22Rv1 (cell line): ENCODE measurements around the gene ICA1.

Experiments used
- ZFX ChIP-seq: fragments of 450-650 bp; IDR thresholded peaks from 2 replicates; pipeline ENCODE4 v1.6.1; 2017; ENCODE audit warnings: antibody characterized with exemption, borderline replicate concordance
- TF ChIP-seq, protein P1 (sequence below): fragments of 450-650 bp; IDR thresholded peaks from 2 replicates; pipeline ENCODE4 v1.5.1; 2017; ENCODE audit warnings: mild to moderate bottlenecking

DNA sequence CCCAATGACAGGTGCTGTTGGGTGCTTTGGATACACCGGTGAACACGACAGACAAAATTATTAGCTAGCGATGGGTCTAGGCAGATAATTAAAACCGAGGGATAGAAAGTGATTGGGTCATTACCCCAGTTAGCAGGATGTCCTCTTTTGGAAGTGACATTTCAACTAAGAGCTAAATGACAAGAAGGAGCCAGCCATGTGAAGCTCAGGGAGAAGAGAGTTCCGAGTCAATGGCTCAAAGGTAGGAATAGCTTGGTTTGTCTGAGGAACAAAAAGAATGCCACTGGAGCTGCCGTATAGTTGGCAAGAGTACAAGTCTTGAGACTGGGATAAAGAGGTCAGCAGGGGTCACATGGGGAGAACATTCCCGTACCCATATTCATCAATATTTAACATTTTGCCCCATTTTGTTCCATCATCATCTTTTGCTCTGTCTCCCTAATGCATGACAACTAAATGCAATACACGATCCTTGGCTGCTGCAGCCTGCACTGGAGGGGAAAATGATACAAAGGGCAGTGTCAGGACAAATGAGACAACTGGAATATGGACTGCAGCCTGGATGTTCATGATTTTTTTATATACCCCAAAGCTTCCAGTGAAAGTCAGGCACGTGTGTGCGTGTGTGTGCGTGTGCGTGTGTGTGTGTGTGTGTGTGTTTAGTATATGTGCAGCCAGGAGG lies 115.7 kb downstream of the ICA1 start:
- TF ChIP-seq, protein P1, sequence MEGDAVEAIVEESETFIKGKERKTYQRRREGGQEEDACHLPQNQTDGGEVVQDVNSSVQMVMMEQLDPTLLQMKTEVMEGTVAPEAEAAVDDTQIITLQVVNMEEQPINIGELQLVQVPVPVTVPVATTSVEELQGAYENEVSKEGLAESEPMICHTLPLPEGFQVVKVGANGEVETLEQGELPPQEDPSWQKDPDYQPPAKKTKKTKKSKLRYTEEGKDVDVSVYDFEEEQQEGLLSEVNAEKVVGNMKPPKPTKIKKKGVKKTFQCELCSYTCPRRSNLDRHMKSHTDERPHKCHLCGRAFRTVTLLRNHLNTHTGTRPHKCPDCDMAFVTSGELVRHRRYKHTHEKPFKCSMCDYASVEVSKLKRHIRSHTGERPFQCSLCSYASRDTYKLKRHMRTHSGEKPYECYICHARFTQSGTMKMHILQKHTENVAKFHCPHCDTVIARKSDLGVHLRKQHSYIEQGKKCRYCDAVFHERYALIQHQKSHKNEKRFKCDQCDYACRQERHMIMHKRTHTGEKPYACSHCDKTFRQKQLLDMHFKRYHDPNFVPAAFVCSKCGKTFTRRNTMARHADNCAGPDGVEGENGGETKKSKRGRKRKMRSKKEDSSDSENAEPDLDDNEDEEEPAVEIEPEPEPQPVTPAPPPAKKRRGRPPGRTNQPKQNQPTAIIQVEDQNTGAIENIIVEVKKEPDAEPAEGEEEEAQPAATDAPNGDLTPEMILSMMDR, result no peak
- TF ChIP-seq ZFX, result no peak
